Choroid plexus epithelial cell (primary cell): ENCODE data around the gene CDC42BPA.

Experiments used
- DNase-seq: peaks from one replicate; pipeline ENCODE4 v3.0.0-alpha.2; 2010; ENCODE audit warnings: low read depth
- H3K4me3 ChIP-seq: 2 replicates; pipeline ENCODE4 v1.5.1; 2011; ENCODE audit warnings: low read depth, mild to moderate bottlenecking, control low read depth, low read length, moderate library complexity
- CTCF ChIP-seq: conservative IDR thresholded peaks from 2 replicates; pipeline ENCODE4 v1.5.1; 2011; ENCODE audit warnings: low read depth, mild to moderate bottlenecking, control low read depth, inconsistent platforms, low read length, moderate library complexity

Gene CDC42BPA

GRCh38 chr1:226942392-226942791 lies 375.9 kb downstream of the CDC42BPA start:
- H3K4me3 ChIP-seq: no peak overlapping the region
- no peak for TF ChIP-seq CTCF
- DNase-seq: no peak

DNA sequence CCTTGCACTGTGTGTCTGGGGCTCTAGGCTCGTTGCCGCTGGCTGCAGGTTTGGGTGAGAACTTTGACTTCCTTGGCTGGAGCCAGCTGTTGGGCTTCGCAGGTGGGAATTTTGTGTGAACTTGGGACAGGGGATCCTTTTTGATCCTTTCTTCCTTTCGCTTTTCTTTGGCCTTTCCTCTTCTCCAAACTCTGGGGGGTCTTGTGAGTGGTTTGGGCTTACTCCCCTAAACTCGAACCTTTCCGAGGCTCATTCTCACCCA lies 377.6 kb downstream of the CDC42BPA start:
- no peak for TF ChIP-seq CTCF
- DNase-seq: no peak
- H3K4me3 ChIP-seq: peak overlapping the region; percentile 79

- H3K4me3 ChIP-seq: peak within 1 kb of the TSS; percentile 79
- peak; percentile 100 for DNase-seq
- no peak for TF ChIP-seq CTCF
Measured at GRCh38 chr1:226940029-226940805, 378.1 kb downstream of the CDC42BPA start, which contains the start of gene COQ8A. Gene COQ8A (plus strand): TSS chr1:226940294. CDS start chr1:226961386, 21,092 bp downstream.
